HEK293 (cell line): Measurements from ENCODE around the gene DISC1.

Experiments used
- BCL11B ChIP-seq: fragments of 450-650 bp; formaldehyde crosslinking; IDR thresholded peaks from 2 replicates; pipeline ENCODE4 v1.5.1; 2016; ENCODE audit warnings: low read depth, missing biosample characterization, missing genetic modification characterization
- GLI2 ChIP-seq: fragments of 450-650 bp; formaldehyde crosslinking; IDR thresholded peaks from 2 replicates; pipeline ENCODE4; 2017; ENCODE audit warnings: missing biosample characterization, missing genetic modification characterization, low read depth, borderline replicate concordance
- HIC1 ChIP-seq: fragments of 450-650 bp; formaldehyde crosslinking; IDR thresholded peaks from 2 replicates; pipeline ENCODE4 v1.5.1; 2016; ENCODE audit warnings: missing biosample characterization, missing genetic modification characterization
- HOXC10 ChIP-seq: sonication (generic); formaldehyde crosslinking; IDR thresholded peaks from 2 replicates; pipeline ENCODE4 v1.8.1; 2023; ENCODE audit warnings: mild to moderate bottlenecking, missing genetic modification reagents
- KLF7 ChIP-seq: fragments of 450-650 bp; formaldehyde crosslinking; IDR thresholded peaks from 2 replicates; pipeline ENCODE4 v1.5.1; 2016; ENCODE audit warnings: missing biosample characterization, missing genetic modification characterization, borderline replicate concordance
- KLF8 ChIP-seq: fragments of 450-650 bp; formaldehyde crosslinking; IDR thresholded peaks from 2 replicates; pipeline ENCODE4 v1.5.1; 2016; ENCODE audit warnings: missing biosample characterization, missing genetic modification characterization
- KLF9 ChIP-seq: fragments of 450-650 bp; formaldehyde crosslinking; IDR thresholded peaks from 2 replicates; pipeline ENCODE4 v1.5.1; 2016; ENCODE audit warnings: missing biosample characterization, missing genetic modification characterization, low read depth
- PRDM1 ChIP-seq: fragments of 450-650 bp; formaldehyde crosslinking; IDR thresholded peaks from 2 replicates; pipeline ENCODE4; 2016; ENCODE audit warnings: missing biosample characterization, missing genetic modification characterization
- SCRT1 ChIP-seq: fragments of 450-650 bp; formaldehyde crosslinking; IDR thresholded peaks from 2 replicates; pipeline ENCODE4 v1.5.1; 2016; ENCODE audit warnings: missing biosample characterization, missing genetic modification characterization, borderline replicate concordance
- SP7 ChIP-seq: fragments of 450-650 bp; formaldehyde crosslinking; IDR thresholded peaks from 2 replicates; pipeline ENCODE4 v1.5.1; 2016; ENCODE audit warnings: missing biosample characterization, missing genetic modification characterization
- TSHZ1 ChIP-seq: fragments of 450-650 bp; formaldehyde crosslinking; IDR thresholded peaks from 2 replicates; pipeline ENCODE4 v1.5.1; 2016; ENCODE audit warnings: missing biosample characterization, missing genetic modification characterization, borderline replicate concordance
- ZBTB17 ChIP-seq: fragments of 450-650 bp; formaldehyde crosslinking; IDR thresholded peaks from 2 replicates; pipeline ENCODE4 v1.5.1; 2016; ENCODE audit warnings: missing biosample characterization, missing genetic modification characterization
- ZBTB20 ChIP-seq: fragments of 450-650 bp; formaldehyde crosslinking; IDR thresholded peaks from 2 replicates; pipeline ENCODE4 v1.5.1; 2016; ENCODE audit warnings: missing biosample characterization, missing genetic modification characterization
- ZBTB7A ChIP-seq: fragments of 450-650 bp; formaldehyde crosslinking; IDR thresholded peaks from 2 replicates; pipeline ENCODE4 v1.5.1; 2016; ENCODE audit warnings: low read depth, missing biosample characterization, missing genetic modification characterization
- ZFP41 ChIP-seq: fragments of 450-650 bp; formaldehyde crosslinking; IDR thresholded peaks from 2 replicates; pipeline ENCODE4 v1.5.1; 2016; ENCODE audit warnings: missing biosample characterization, missing genetic modification characterization, borderline replicate concordance
- ZNF112 ChIP-seq: fragments of 450-650 bp; formaldehyde crosslinking; IDR thresholded peaks from 2 replicates; pipeline ENCODE4 v1.5.0; 2017; ENCODE audit warnings: missing biosample characterization, missing genetic modification characterization
- ZNF121 ChIP-seq: fragments of 450-650 bp; formaldehyde crosslinking; IDR thresholded peaks from 2 replicates; pipeline ENCODE4 v1.5.1; 2016; ENCODE audit warnings: missing biosample characterization, missing genetic modification characterization
- ZNF157 ChIP-seq: fragments of 450-650 bp; formaldehyde crosslinking; IDR thresholded peaks from 2 replicates; pipeline ENCODE4 v1.5.1; 2016; ENCODE audit warnings: missing biosample characterization, missing genetic modification characterization
- ZNF274 ChIP-seq, 2 experiments: fragments of 200-500 bp in 1 of 2; fragments of 450-650 bp in 1 of 2; sonication (Bioruptor generic) in 1 of 2; formaldehyde crosslinking in 1 of 2; IDR thresholded peaks; 2 replicates each; pipeline versions ENCODE4 v1.5.1 to v1.6.1; 2014 to 2016; ENCODE audit warnings: borderline replicate concordance in 1 of 2, inconsistent platforms in 1 of 2, low read length in 1 of 2, missing biosample characterization in 1 of 2, missing genetic modification characterization in 1 of 2
- ZNF292 ChIP-seq: fragments of 450-650 bp; formaldehyde crosslinking; IDR thresholded peaks from 2 replicates; pipeline ENCODE4 v1.5.1; 2016; ENCODE audit warnings: low read depth, missing biosample characterization, missing genetic modification characterization, borderline replicate concordance
- ZNF335 ChIP-seq: fragments of 450-650 bp; formaldehyde crosslinking; conservative IDR thresholded peaks from 2 replicates; pipeline ENCODE4 v1.5.1; 2016; ENCODE audit warnings: missing biosample characterization, missing genetic modification characterization
- ZNF341 ChIP-seq: fragments of 450-650 bp; formaldehyde crosslinking; IDR thresholded peaks from 2 replicates; pipeline ENCODE4; 2016; ENCODE audit warnings: low read depth, missing biosample characterization, missing genetic modification characterization
- ZNF37A ChIP-seq: fragments of 450-650 bp; IDR thresholded peaks from 2 replicates; pipeline ENCODE4 v1.5.1; 2018; ENCODE audit warnings: missing biosample characterization, missing genetic modification characterization
- ZNF501 ChIP-seq: fragments of 450-650 bp; formaldehyde crosslinking; IDR thresholded peaks from 2 replicates; pipeline ENCODE4 v1.5.1; 2016; ENCODE audit warnings: missing biosample characterization, missing genetic modification characterization
- ZNF510 ChIP-seq: fragments of 450-650 bp; formaldehyde crosslinking; IDR thresholded peaks from 2 replicates; pipeline ENCODE4 v1.5.1; 2018; ENCODE audit warnings: mild to moderate bottlenecking, missing genetic modification characterization, missing biosample characterization; ENCODE audit not compliant: insufficient replicate concordance
- ZNF544 ChIP-seq: fragments of 450-650 bp; formaldehyde crosslinking; IDR thresholded peaks from 2 replicates; pipeline ENCODE4 v1.5.0; 2017; ENCODE audit warnings: missing biosample characterization, missing genetic modification characterization
- ZNF548 ChIP-seq: fragments of 450-650 bp; formaldehyde crosslinking; IDR thresholded peaks from 2 replicates; pipeline ENCODE4 v1.5.1; 2016; ENCODE audit warnings: missing biosample characterization, missing genetic modification characterization
- ZNF555 ChIP-seq: fragments of 450-650 bp; formaldehyde crosslinking; conservative IDR thresholded peaks from 2 replicates; pipeline ENCODE4 v1.5.1; 2017; ENCODE audit warnings: missing biosample characterization, mild to moderate bottlenecking, missing genetic modification characterization, inconsistent platforms
- ZNF571 ChIP-seq: fragments of 450-650 bp; formaldehyde crosslinking; IDR thresholded peaks from 2 replicates; pipeline ENCODE4 v1.5.0; 2017; ENCODE audit warnings: missing biosample characterization, missing genetic modification characterization
- ZNF600 ChIP-seq: fragments of 450-650 bp; formaldehyde crosslinking; IDR thresholded peaks from 2 replicates; pipeline ENCODE4 v1.5.1; 2016; ENCODE audit warnings: missing biosample characterization, missing genetic modification characterization
- ZNF610 ChIP-seq: fragments of 450-650 bp; formaldehyde crosslinking; IDR thresholded peaks from 2 replicates; pipeline ENCODE4 v1.5.1; 2016; ENCODE audit warnings: missing biosample characterization, missing genetic modification characterization, borderline replicate concordance
- ZNF624 ChIP-seq: fragments of 450-650 bp; formaldehyde crosslinking; IDR thresholded peaks from 2 replicates; pipeline ENCODE4 v1.5.1; 2017; ENCODE audit warnings: missing biosample characterization, missing genetic modification characterization
- ZNF629 ChIP-seq: fragments of 450-650 bp; formaldehyde crosslinking; IDR thresholded peaks from 2 replicates; pipeline ENCODE4 v1.5.1; 2017; ENCODE audit warnings: missing biosample characterization, missing genetic modification characterization
- ZNF654 ChIP-seq: fragments of 450-650 bp; formaldehyde crosslinking; IDR thresholded peaks from 2 replicates; pipeline ENCODE4 v1.5.1; 2016; ENCODE audit warnings: low read depth, missing biosample characterization, missing genetic modification characterization
- ZNF660 ChIP-seq: fragments of 450-650 bp; IDR thresholded peaks from 2 replicates; pipeline ENCODE4 v1.5.1; 2018; ENCODE audit warnings: missing biosample characterization, mild to moderate bottlenecking, missing genetic modification characterization
- ZNF677 ChIP-seq: fragments of 450-650 bp; IDR thresholded peaks from 2 replicates; pipeline ENCODE4 v1.5.0; 2018; ENCODE audit warnings: missing biosample characterization, mild to moderate bottlenecking, missing genetic modification characterization, moderate library complexity
- ZNF792 ChIP-seq: fragments of 450-650 bp; formaldehyde crosslinking; IDR thresholded peaks from 2 replicates; pipeline ENCODE4 v1.5.1; 2016; ENCODE audit warnings: missing biosample characterization, missing genetic modification characterization

Gene DISC1

GRCh38 chr1:231626535-231626950, at the start of gene DISC1 (continued):
- peak; percentile 90 for TF ChIP-seq TSHZ1 (tag by site-specific recombination)
- TF ChIP-seq ZNF610: 0 out of 2 replicates have a peak, but pooled peaks have one; percentile 22
- no peak for TF ChIP-seq ZNF292 (tag by site-specific recombination)
- TF ChIP-seq HIC1 (tag by site-specific recombination): peak; percentile 77
- no peak; the same call in none of the 2 replicates for TF ChIP-seq KLF9 (tag by site-specific recombination)
- no peak; the same call in 1 of the 2 replicates for TF ChIP-seq ZNF548 (tag by site-specific recombination)
- peak; percentile 91 for TF ChIP-seq PRDM1
- TF ChIP-seq ZNF571: no peak
- TF ChIP-seq ZNF510 (tag by site-specific recombination): peak; percentile 26
- TF ChIP-seq KLF7 (tag by site-specific recombination): peak; percentile 94; the same call in 1 of the 2 replicates
- TF ChIP-seq ZNF501 (tag by site-specific recombination): peak; percentile 92
- TF ChIP-seq ZNF112 (tag by site-specific recombination): no peak
- TF ChIP-seq ZNF341 (tag by site-specific recombination): peak; percentile 53
- peak; percentile 13; the same call in 1 of the 2 replicates for TF ChIP-seq ZBTB7A (tag by site-specific recombination)
- TF ChIP-seq ZFP41: no peak
- TF ChIP-seq ZNF600 (tag by site-specific recombination): no peak
- no peak for TF ChIP-seq ZNF544 (tag by site-specific recombination)
- TF ChIP-seq ZNF157 (tag by site-specific recombination): no peak; the same call in 1 of the 2 replicates
- peak; percentile 87 for TF ChIP-seq KLF8
- no peak for TF ChIP-seq ZNF274 (IDR thresholded peaks at IDR 0.05; ENCODE audit: low read length)
- TF ChIP-seq ZNF274 (tag by site-specific recombination; IDR thresholded peaks at IDR 0.05; ENCODE audit: borderline replicate concordance): no peak
- TF ChIP-seq ZNF660 (tag by site-specific recombination): peak; percentile 92
- no peak for TF ChIP-seq ZNF121 (tag by site-specific recombination)
- TF ChIP-seq ZNF677 (tag by site-specific recombination): no peak
- peak; percentile 97 for TF ChIP-seq SP7 (tag by site-specific recombination)
- no peak for TF ChIP-seq ZBTB20 (tag by site-specific recombination)
- TF ChIP-seq GLI2: no peak
- no peak for TF ChIP-seq ZNF555 (tag by site-specific recombination)
- peak; percentile 60; the same call in 1 of the 2 replicates for TF ChIP-seq BCL11B (tag by site-specific recombination)
- TF ChIP-seq ZNF624 (tag by site-specific recombination): no peak
- TF ChIP-seq ZNF629 (tag by site-specific recombination): peak; percentile 90
- TF ChIP-seq HOXC10: no peak
- TF ChIP-seq ZNF335 (tag by site-specific recombination): peak; percentile 81
- no peak for TF ChIP-seq ZNF654
- TF ChIP-seq ZNF792: no peak
- no peak for TF ChIP-seq ZNF37A (tag by site-specific recombination)
- TF ChIP-seq ZBTB17 (tag by site-specific recombination): peak; percentile 87
- TF ChIP-seq SCRT1 (tag by site-specific recombination): no peak
